ENCODE measurements around the gene DST.

DNA sequence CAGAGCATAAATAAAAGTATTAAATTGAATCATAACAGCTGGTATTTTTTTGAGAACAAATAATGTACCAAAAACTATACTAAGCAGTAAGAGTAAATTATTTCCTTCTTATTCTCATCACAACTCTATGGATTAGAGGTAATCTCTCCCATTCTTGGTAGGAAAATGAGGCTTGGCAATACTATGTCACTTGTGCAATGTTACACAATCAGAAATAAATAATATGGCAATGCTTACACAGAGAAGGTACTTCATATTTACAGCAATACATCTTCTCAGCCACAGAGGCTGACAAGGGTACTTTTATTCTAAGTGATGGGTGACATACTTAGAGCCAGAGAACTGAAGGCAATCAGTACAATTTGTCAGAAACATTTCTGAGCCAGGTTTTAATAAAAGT lies 3.9 kb downstream of the DST start:
- TF ChIP-seq CTCF (IDR thresholded peaks at IDR 0.05; ENCODE audit: insufficient read depth, low read depth, low read length) (no peak), EZH2 (IDR thresholded peaks at IDR 0.05; ENCODE audit: insufficient read depth, low read length) (no peak)

All from astrocyte (in vitro differentiated cells and primary cell).